NCI-H2029 (cell line): ENCODE data around the gene TIRAP.
A peak's percentile ranks its signal among the peaks of the same experiment; 100 is the strongest.

Source experiments
- DNase-seq: peaks from one replicate; lab custom pipeline; 2025; lab: John Stamatoyannopoulos, UW

Gene TIRAP

GRCh38 chr11:126327281-126328000 lies 44.5 kb downstream of the TIRAP start:
- DNase-seq = no peak

DNA sequence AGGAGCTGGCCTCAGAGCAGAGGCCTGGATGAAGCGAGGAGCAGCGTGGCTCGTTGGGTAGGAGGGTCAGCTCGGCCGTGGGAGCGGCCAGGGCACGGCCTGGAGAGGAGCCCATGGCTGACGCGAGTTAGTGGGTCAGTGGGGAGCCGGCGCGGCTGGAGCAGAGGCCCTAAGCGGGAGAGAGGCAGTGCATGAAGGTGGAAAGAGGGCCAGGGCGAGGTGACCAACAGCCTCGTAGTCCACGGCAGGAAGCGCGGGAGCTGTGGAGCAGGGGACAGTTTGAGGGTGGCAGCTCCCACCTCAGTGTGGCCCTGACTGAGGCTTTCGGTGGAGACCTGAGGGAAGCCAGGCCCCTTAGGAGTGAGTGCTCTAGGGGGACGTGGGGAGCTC lies 45.1 kb downstream of the TIRAP start:
- DNase-seq = no peak

DNA sequence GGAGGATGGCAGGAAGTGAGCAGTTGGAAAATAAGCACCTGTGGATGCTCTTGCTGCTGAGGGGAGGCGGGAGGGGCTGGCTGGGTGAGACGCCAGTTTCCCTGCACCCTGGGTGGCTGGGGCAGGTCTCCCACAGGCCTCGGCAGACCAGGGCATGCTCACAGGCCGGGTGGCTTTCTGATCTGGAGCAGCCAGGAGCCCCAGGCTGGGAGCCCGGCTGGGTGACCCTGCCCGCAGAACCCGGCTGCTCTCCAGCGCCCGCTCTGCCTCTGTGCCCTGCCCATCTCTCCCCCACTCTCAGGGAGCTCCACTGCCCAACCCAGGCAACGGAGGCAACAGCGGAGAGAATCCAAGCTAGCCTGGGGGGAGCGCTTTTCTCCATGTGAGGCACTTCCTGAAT lies 45.6 kb downstream of the TIRAP start:
- no peak for DNase-seq

DNA sequence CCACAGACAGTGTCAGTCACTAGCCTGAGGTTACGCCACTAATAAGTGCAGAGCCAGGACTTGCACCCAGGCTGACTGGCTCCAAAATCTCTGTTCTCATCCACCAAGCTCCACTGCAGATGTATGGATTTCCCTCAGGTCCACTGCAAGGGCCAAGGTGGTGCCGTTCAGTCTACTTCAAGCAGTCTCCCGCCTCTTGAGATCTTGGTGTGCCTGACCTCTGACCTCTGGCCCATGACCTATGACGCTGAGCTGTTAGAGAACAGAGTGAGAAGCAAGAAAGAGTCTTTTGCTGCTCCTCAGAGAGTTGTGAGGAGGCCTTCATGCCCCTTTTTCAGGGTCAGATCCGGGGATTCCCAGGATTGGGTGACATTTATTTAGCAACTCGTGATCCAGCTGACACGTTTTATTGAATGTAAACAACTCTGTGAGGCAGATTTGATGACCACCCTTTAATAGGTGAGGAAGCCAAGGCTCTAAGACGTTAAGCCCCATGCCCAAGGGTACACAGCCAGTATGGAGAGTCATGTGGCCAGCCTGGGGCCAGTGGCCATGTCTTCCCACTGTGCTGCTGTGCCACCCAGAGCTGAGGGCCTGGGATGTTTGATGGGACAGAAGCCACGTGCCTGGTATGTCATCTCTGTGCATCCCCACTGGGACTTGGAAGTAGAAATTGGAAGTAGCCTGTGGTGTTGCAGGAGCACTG lies 46.2 kb downstream of the TIRAP start:
- no peak for DNase-seq

GRCh38 chr11:126329644-126330211 lies 46.8 kb downstream of the TIRAP start:
- no peak for DNase-seq

- DNase-seq = no peak
Measured at GRCh38 chr11:126331286-126331685, 48.4 kb downstream of the TIRAP start.

DNA sequence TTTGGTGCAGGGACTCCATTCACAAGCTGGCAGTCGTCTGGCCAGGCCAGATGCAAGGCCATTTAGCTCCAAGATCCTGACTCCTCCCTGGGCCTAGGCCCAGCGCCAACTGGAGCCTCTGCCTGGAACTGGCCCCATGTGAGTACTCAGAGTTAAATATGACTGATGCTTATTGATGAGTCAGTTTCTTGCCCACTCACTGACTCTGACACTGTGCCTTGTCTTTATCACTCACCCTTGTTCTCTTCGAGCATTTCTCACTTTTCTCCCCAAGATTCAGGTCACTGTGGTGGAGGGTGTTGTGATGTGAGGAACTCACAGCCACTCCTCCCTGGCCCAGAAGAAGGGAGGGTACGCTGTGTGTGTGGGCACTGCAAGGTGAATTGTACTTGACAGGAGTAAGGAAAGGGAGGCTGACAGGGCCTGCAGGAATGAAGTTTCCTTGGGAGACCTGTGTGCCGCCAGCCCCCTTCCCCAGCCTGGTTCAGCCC lies 49.4 kb downstream of the TIRAP start:
- no peak for DNase-seq

- DNase-seq = peak; percentile 43
Measured at GRCh38 chr11:126333142-126333541, 50.2 kb downstream of the TIRAP start.

- DNase-seq = no peak
Measured at GRCh38 chr11:126334659-126335462, 52.0 kb downstream of the TIRAP start.

DNA sequence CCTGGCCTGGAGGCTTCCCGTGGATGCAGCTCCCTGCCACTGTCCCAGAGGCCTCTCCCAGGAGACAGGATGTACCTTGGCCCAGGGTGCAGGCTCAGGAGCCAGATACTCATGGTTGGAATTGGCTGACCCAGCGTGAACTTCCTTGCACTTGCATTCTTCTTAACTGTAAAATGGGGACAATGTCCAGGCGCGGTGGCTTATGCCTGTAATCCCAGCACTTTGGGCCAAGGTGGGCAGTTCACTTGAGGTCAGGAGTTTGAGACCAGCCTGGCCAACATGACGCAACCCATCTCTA lies 52.5 kb downstream of the TIRAP start:
- DNase-seq = no peak

- no peak for DNase-seq
Measured at GRCh38 chr11:126336138-126336541, 53.2 kb downstream of the TIRAP start.

- no peak for DNase-seq
Measured at GRCh38 chr11:126336671-126337101, 53.8 kb downstream of the TIRAP start.

- no peak for DNase-seq
Measured at GRCh38 chr11:126337126-126337473, 54.2 kb downstream of the TIRAP start.

GRCh38 chr11:126337474-126338241 lies 54.8 kb downstream of the TIRAP start:
- no peak for DNase-seq

- DNase-seq = no peak
Measured at GRCh38 chr11:126338346-126339055, 55.6 kb downstream of the TIRAP start.

- no peak for DNase-seq
Measured at GRCh38 chr11:126339073-126339862, 56.4 kb downstream of the TIRAP start.

DNA sequence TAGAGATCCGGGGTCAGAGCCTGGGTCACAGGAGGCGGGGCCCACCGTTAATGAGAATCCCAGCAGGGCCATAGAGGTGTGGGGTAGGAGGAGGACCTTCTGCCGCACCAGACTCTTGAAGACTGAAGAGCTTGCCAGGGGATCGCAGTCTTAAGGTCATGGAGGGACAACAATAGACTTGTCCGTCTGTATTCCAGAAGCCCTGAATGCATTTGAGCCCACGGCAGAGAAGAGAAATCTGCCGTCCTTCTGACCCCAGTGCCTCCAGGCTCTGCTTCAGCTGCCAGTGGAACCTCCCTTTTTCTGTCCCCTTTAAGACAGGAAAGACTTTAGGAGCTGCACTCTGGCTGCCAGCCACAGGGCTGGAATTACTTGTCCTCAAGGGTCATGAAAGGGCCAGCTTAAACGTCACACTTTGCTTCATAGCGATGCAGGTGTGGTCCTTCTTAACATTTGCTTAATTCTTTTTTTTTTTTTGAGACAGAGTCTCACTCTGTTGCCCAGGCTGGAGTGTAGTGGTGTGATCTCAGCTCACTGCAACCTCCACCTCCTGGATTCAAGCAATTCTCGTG lies 57.1 kb downstream of the TIRAP start:
- no peak for DNase-seq

DNA sequence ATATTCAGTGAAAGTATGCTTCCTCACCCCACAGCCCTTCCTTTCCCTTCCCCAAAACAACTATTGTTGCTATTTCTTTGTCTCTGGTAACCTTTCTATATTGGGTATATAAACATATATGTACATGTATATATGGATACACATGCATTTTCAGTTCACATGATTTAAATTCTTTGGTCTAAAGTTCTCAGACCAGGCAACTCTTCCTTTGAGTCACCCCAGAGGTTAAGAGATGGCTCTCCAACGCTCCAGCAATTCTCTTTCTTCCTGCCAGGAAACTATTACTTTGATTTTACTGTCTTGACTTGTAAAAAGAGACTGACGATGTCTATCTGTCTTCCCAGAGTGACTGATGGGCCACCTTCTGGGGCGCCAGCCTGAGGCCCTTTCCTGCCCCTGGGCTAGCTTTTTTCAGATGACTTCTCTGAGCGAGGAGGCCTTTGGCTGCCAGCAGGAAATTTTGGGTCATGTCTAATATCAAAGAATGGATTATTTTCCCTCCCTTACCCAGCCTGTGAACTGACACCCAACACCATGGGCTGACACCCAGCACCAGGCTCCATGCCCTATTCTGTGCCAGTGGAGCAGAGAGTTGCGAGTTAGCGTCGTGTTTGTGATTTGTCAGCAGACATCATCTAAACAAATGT lies 58.2 kb downstream of the TIRAP start:
- DNase-seq = no peak

DNA sequence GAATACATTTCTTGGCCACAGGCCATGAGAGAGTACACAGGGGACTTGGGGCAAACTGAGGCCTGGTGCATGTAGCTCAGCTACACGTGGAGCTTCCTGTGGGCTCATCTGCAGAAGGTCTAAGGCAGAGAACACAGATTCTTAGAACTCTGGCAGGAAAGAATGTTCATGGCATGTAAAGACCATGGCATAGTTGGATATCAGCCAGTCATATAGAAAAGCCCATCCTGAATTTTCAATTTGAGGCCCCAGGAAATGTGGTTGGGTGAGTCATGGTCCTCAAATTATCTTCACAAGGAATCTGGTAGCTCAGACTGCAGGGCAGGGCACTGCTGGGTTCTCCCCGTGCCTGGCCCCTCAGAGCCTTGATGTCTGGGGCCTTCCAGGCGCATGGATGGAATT lies 58.9 kb downstream of the TIRAP start:
- DNase-seq = no peak

GRCh38 chr11:126343051-126343450 lies 60.2 kb downstream of the TIRAP start:
- no peak for DNase-seq
